Measurements from ENCODE around the gene KIF19. TPM values are rescaled to one million over a fixed set of nuclear protein-coding genes. Genes with fewer than 3 reads are reported as not detected.

The KIF19 gene
- total RNA-seq, 1 experiment from 2014 or later: 0.15 TPM

DNA sequence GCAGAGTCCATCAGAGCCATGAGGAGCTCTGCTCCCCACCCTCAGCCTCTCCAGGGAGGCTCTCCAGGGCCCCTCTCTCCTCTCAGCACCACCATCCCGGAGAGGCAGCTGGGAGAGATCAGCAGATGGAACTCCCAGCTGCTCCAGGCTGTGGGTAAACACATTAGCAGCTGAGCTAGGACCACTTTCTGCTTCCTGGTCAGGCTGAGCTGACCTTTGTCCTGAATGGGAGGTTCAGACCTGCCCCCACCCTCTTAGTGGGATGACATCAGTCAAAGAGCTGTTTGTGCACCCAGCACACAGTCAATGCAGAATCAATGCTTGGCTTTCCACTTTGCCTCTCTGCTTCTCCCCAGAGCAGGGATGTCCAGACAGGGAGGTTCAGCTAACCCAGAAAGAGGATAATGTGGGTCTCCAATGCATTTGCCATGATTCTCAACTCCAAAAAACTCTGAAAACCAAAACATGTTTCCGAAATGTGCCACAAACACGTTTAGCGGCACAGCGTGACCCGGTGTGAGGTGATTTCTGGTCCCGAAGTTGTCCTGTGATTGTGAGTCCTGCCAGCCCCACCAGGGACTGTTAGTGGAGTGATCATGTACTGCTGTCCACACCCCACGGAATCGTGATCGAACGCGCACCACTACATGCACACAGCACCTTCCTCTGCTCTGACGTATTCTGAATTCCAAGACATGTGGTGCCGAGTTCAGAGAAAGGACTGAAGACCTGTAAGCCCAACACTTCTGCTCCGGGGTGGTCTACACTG, 48.0 kb downstream of the KIF19 start:
- Histone ChIP-seq H3K9me2 (ENCODE audit: insufficient read depth) (no peaks in the 10 kb centered on the region), H4K20me1 (ENCODE audit: insufficient read depth) (no peaks in the 10 kb centered on the region), H3K27ac (ENCODE audit: low read depth, low read length) (no peak overlapping the region), H3K9me3 (ENCODE audit: control insufficient read depth in 1 of 2, insufficient read depth in 1 of 2, low read depth in 1 of 2, low read length in 2 of 2) (no peaks in the 10 kb centered on the region), H3K27me3 (ENCODE audit: insufficient read depth, low read length) (peaks cover 14% of the 10 kb centered on the region; the same call in 1 of the 2 replicates), H3K36me3 (ENCODE audit: control insufficient read depth in 1 of 2, insufficient read depth in 2 of 2, low read length in 2 of 2) (no peaks in the 10 kb centered on the region), H3K4me3 (replicated peaks in 1 of 2; ENCODE audit: low read depth in 1 of 2, low read length in 2 of 2) (no peak overlapping the region), H3K4me1 (ENCODE audit: control insufficient read depth in 1 of 2, insufficient read depth in 2 of 2, low read length in 2 of 2) (peaks cover 1 to 3% of the 10 kb centered on the region in 2 experiments; a peak in 2 of 4 replicates), H3K79me2 (ENCODE audit: insufficient read depth, low read length) (no peaks in the 10 kb centered on the region), H2AFZ (ENCODE audit: low read depth, low read length, poor library complexity, severe bottlenecking) (no peak overlapping the region), H3K9ac (ENCODE audit: low read length) (no peak overlapping the region), H3K4me2 (ENCODE audit: low read length) (no peak overlapping the region)
- DNase-seq (ENCODE audit: low read depth, low spot score) (no peak), ATAC-seq (no peak)
- intact Hi-C loops (cut with micrococcal nuclease): no loop called here
- no TSS peak for BruUV-seq (replicated peaks)
- ChIA-PET RAD21 (ENCODE audit: low non-redundant PET in 1 of 2, low total read pairs in 2 of 2, uncharacterized antibody in 2 of 2, unreplicated experiment in 2 of 2) (no interaction called here), POLR2A (interaction anchor here (0.6 kb wide), 1 partner anchor 64 kb away, joined by 3 read pairs; no protein-coding TSS in a partner anchor), CTCF (interaction anchor here (1.3 kb wide), 1 partner anchor 13 kb away, joined by 4 read pairs; the partner anchor contains the start of gene BTBD17)
- no peak for TF ChIP-seq EZH2phosphoT487 (IDR thresholded peaks at IDR 0.05; ENCODE audit: borderline replicate concordance)
- TF ChIP-seq EGR1 (IDR thresholded peaks at IDR 0.05; ENCODE audit: low read depth): no peak
- TF ChIP-seq, protein P1, sequence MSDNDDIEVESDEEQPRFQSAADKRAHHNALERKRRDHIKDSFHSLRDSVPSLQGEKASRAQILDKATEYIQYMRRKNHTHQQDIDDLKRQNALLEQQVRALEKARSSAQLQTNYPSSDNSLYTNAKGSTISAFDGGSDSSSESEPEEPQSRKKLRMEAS (IDR thresholded peaks at IDR 0.05): no peak
- TF ChIP-seq, protein P2, sequence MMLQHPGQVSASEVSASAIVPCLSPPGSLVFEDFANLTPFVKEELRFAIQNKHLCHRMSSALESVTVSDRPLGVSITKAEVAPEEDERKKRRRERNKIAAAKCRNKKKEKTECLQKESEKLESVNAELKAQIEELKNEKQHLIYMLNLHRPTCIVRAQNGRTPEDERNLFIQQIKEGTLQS (IDR thresholded peaks at IDR 0.05): no peak
- TF ChIP-seq SRF (IDR thresholded peaks at IDR 0.05; ENCODE audit: low read depth): no peak
- TF ChIP-seq, protein P3, sequence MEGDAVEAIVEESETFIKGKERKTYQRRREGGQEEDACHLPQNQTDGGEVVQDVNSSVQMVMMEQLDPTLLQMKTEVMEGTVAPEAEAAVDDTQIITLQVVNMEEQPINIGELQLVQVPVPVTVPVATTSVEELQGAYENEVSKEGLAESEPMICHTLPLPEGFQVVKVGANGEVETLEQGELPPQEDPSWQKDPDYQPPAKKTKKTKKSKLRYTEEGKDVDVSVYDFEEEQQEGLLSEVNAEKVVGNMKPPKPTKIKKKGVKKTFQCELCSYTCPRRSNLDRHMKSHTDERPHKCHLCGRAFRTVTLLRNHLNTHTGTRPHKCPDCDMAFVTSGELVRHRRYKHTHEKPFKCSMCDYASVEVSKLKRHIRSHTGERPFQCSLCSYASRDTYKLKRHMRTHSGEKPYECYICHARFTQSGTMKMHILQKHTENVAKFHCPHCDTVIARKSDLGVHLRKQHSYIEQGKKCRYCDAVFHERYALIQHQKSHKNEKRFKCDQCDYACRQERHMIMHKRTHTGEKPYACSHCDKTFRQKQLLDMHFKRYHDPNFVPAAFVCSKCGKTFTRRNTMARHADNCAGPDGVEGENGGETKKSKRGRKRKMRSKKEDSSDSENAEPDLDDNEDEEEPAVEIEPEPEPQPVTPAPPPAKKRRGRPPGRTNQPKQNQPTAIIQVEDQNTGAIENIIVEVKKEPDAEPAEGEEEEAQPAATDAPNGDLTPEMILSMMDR (IDR thresholded peaks at IDR 0.05 in 2 of 3, conservative IDR thresholded peaks at IDR 0.05 in 1 of 3; ENCODE audit: borderline replicate concordance in 1 of 3, insufficient read depth in 1 of 3, low read depth in 2 of 3, low read length in 2 of 3): no peak
- no peak for TF ChIP-seq ELF1 (IDR thresholded peaks at IDR 0.05; ENCODE audit: borderline replicate concordance, low read depth)
- TF ChIP-seq RAD21 (IDR thresholded peaks at IDR 0.05; ENCODE audit: low read depth): no peak
- TF ChIP-seq POLR2A (IDR thresholded peaks at IDR 0.05; ENCODE audit: borderline replicate concordance, extremely low read depth, insufficient read depth, insufficient read length): no peak
- no peak for TF ChIP-seq YY1 (IDR thresholded peaks at IDR 0.05; ENCODE audit: extremely low read depth, insufficient replicate concordance, low read depth, low read length)
